Muscle of arm (tissue), 12 donors: ENCODE results near the gene LNP1. TPM values are rescaled to one million over a fixed set of nuclear protein-coding genes. Genes with fewer than 3 reads are reported as not detected.

Experiments
- DNase-seq: peaks from one replicate; pipeline ENCODE4 v3.0.0-alpha.2; 2013
- polyA plus RNA-seq, 12 donors: library from polyadenylated mRNA; unstranded; fragments of 120-200 nt; gene quantifications; one replicate each; pipeline ENCODE4 v1.2.1, GENCODE V29; 2013; ENCODE audit not compliant: insufficient read length in 12 of 12

Gene LNP1
- polyA plus RNA-seq, 12 donors, result 4.7 to 7.8 (median 7.0) TPM; not detected in 1

- DNase-seq, result no peak
Measured at GRCh38 chr3:100395679-100396431, 5.5 kb upstream of the LNP1 start.

DNA sequence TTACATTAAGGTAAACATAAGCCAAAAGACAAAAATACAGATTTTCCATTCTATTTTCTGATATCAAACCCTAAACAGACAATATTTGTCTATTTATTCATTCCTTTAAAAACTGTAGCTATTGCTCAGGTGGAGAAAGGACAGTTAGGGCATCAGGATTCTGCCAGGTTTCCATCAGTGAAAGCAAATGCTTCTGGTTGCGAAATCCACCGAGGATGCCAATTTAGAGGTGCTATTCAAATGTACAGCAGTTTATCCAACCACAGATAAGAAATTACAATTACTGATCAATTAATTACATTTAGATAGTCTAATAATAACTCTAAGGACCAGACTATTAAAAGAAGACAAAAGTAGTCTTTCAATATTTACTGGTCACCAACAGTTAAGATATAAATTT lies 4.4 kb upstream of the LNP1 start:
- no peak for DNase-seq

- DNase-seq, result no peak
Measured at GRCh38 chr3:100399341-100400071, 1.8 kb upstream of the LNP1 start.

GRCh38 chr3:100400419-100400779 lies 940 bp upstream of the LNP1 start:
- no peak for DNase-seq

- DNase-seq, result no peak
Measured at GRCh38 chr3:100401674-100402041, 319 bp downstream of the LNP1 start.

DNA sequence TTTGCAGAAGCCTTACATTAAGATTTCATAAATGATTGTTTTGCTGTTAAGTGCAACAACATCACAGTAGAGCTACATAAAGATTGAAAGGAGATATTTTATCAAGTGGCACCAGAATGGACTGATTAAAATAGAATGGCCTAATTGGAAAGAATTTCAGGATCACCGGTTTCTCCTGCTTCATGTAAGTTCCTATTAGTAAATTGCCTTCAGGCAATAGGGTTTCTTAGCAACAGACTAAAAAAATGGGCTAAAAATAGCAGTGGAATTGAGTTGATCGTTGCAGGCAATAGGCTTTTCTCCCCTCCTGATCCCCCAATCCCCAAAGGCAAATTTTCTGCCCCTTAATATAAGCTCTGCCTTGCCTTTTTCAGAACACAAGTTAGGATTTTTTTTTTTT lies 917 bp downstream of the LNP1 start:
- peak; percentile 74 for DNase-seq

- no peak for DNase-seq
Measured at GRCh38 chr3:100402891-100403290, 1.6 kb downstream of the LNP1 start.

DNA sequence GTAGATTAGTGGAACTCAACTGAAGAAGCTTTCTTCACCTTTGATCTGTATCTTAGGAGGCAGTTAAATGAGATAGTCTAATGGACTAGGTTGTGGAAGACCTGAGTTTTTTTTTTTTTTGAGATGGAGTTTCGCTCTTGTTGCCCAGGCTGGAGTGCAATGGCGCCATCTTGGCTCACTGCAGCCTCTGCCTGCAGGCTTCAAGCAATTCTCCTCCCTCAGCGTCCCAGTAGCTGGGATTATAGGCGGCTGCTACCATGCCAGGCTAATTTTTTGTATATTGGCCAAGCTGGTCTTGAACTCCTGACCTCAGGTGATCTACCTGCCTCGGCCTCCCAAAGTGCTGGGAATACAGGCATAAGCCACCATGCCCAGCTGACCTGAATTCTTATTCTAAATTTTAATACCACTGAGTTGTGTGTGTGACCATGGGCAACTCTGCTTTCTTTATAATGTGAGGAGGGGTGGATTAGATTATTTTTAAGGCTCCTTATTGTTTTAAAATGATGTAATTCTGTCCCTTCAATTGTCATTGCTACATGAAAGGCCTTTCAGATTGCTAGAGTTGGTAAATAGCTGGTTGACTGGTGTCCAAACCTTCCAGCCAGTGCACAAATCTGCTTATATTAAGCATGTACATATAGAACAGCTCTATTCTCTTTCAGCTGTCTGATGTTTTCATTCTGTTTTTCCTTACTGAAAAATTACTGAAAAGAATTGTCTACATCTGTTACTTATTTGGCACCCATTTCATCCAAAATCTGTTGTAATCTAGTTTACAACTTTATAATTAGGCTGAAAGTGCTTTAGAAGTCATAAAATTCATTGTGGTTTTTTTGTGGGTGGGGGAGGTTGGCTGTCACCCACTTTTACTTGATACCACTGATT lies 2.3 kb downstream of the LNP1 start:
- no peak for DNase-seq

DNA sequence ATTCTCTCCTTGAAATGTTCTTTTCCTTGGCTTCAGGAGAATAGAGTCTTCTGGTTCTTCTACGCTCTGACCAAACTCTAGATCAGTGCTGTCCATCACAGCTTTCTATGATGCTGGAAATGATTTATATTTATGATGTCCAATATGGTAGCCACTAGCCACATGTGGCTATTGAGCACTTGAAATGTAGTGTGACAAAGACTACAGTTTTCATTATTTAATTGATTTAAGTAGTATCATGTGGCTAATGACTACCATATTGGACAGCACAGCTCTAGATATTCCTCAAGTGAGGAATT lies 2.9 kb downstream of the LNP1 start:
- DNase-seq, result no peak

- no peak for DNase-seq
Measured at GRCh38 chr3:100407164-100407563, 5.8 kb downstream of the LNP1 start.

GRCh38 chr3:100407977-100408532 lies 6.7 kb downstream of the LNP1 start:
- no peak for DNase-seq

- DNase-seq, result no peak
Measured at GRCh38 chr3:100411091-100411982, 10.0 kb downstream of the LNP1 start.

DNA sequence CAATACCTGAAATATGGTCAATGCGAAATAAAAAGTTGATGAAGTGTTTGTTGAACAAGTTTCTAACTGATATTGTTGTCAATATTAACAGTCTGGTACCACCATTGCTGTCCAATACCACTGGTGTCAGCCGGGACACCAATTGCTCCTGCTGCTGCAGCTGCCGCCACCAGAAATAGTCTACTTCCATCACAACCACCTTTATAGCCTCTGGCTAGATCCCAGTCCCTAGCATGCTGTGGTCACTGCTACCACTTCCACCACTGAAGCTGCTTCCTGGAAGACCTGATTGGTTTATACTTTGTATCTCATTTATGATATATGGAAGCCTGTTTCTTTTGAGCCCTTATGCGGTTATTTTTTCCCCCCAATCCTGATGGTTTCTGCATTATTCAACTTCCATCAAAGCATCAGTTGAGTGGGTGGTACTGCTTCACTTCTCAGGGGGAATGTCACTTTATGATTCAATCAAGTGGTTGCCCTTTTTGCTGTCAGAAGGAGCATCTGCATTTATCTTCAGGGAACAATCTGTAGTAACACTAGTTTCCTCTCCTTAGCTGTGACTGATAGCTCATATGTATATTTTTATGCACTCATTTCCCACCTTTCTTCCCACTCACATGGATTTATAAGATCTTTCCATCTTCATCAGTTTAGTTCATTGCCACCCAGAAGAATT lies 11.7 kb downstream of the LNP1 start:
- DNase-seq, result no peak

- DNase-seq, result no peak
Measured at GRCh38 chr3:100413613-100414012, 12.3 kb downstream of the LNP1 start.

DNA sequence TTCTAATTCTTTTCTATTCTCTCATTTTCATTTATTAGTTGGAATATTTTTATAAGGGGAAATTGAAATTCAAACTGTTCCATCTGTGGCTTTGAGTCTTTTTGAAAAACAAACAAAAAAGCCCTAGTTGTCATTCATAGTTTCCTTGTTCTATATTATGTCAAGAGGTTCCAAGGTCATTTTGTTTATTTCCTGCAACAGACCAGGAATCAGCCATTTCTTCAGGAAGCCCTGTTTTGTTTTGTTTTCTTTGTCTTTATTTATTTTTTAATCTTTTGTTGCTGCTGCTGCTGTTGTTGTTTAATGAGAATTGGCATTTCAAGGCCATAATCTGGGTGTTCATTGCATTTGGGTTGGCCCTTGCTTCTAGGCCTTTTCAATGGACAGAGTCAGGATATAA lies 14.8 kb downstream of the LNP1 start:
- no peak for DNase-seq

DNA sequence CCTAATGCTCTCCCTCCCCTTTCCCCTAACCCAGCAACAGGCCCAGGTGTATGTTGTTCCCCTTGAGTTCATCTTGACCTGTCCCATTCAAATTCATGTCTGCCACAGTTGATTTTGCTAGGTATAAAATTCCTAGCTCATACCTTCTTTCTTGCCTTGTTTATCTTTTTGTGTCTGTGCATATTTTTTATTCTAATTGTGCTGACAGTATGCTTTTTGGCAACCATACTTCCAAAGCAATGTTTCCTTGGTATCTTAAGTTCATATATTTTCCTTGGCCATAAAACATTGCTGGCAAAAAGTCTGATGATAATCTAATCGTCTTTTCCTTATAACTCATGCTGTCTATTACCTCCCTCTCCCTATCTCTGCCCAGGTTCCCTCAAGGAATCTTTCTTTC lies 15.5 kb downstream of the LNP1 start:
- DNase-seq, result no peak

DNA sequence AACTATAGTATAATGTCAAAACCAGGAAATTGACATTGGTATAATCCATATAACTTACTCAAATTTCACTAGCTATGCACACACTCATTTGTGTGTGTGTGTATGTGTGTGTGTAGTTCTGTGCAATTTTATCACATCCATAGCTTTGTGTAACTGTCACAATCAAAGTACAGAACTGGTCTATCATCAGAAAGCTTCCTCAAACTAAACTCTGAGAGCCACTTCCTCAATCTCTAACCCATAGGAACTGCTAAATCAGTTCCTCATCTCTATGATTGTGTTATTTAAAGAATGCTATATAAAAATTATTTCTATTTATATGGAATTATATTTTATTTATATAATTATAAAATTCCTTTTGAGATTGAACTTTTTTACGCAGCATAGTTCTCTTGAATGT lies 18.1 kb downstream of the LNP1 start:
- no peak for DNase-seq

DNA sequence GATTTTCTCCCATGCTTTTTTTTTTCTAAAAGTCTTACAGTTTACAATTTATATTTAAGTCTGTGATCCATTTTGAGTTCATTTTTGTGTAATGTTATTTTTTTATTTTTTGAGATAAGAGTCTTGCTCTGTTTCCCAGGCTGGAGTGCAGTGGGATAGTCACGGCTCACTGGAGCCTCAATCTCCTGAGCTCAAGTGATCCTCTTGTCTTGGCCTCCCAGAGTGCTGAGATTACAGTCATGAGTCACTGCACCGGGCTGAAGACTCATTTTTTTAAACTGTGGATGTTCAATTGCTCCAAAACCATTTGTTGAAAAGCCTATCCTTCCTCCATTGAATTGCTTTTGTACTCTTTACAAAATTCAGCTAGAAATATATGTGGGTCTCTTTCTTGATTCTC lies 19.5 kb downstream of the LNP1 start:
- DNase-seq, result no peak

GRCh38 chr3:100423611-100424010 lies 22.3 kb downstream of the LNP1 start:
- no peak for DNase-seq

- DNase-seq, result no peak
Measured at GRCh38 chr3:100424261-100424660, 22.9 kb downstream of the LNP1 start.

GRCh38 chr3:100425316-100425715 lies 24.0 kb downstream of the LNP1 start:
- no peak for DNase-seq
